LNCaP clone FGC (cell line): ENCODE results near the gene NRF1.
A peak's percentile ranks its signal among the peaks of the same experiment; 100 is the strongest.
"Not testable (repeated sequence)": the region's sequence is repeated elsewhere in the genome, so short reads cannot be mapped to it uniquely, and the experiment has no call there.

ENCODE experiments used
- DNase-seq: peaks from one replicate; pipeline ENCODE4 v3.0.0-alpha.2; 2011; ENCODE audit warnings: low read depth
- H3K4me3 ChIP-seq: 2 replicates; pipeline ENCODE4 v1.5.1; 2011; ENCODE audit warnings: mild to moderate bottlenecking, low read depth, low read length, control low read depth
- TF ChIP-seq, protein P1 (sequence below): IDR thresholded peaks from 2 replicates; pipeline ENCODE4 v1.5.1; 2012; ENCODE audit warnings: mild to moderate bottlenecking; ENCODE audit not compliant: control insufficient read depth, insufficient read depth; ENCODE audit errors: extremely low read depth

Gene NRF1

DNA sequence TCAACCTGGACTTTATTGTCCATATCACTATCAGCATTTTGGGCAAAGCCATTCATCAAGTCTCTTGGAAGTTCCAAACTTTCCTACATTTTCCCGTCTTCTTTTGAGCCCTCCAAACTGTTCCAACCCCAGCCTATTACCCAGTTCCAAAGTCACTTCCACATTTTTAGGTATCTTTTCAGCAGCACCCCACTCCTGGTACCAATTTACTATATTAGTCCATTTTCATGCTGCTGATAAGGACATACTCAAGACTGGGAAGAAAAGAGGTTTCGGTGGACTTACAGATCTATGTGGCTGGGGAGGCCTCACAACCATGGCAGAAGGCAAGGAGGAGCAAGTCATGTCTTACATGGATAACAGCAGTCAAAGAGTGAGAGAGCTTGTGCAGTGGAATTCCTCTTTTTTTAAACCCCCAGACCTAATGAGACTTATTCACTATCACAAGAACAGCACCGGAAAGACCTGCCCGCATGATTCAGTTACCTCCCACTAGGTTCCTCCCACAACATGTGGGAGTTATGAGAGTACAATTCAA lies 50.2 kb downstream of the NRF1 start:
- TF ChIP-seq, protein P1, sequence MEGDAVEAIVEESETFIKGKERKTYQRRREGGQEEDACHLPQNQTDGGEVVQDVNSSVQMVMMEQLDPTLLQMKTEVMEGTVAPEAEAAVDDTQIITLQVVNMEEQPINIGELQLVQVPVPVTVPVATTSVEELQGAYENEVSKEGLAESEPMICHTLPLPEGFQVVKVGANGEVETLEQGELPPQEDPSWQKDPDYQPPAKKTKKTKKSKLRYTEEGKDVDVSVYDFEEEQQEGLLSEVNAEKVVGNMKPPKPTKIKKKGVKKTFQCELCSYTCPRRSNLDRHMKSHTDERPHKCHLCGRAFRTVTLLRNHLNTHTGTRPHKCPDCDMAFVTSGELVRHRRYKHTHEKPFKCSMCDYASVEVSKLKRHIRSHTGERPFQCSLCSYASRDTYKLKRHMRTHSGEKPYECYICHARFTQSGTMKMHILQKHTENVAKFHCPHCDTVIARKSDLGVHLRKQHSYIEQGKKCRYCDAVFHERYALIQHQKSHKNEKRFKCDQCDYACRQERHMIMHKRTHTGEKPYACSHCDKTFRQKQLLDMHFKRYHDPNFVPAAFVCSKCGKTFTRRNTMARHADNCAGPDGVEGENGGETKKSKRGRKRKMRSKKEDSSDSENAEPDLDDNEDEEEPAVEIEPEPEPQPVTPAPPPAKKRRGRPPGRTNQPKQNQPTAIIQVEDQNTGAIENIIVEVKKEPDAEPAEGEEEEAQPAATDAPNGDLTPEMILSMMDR, result no peak
- H3K4me3 ChIP-seq, result no peak overlapping the region
- DNase-seq, result no peak

DNA sequence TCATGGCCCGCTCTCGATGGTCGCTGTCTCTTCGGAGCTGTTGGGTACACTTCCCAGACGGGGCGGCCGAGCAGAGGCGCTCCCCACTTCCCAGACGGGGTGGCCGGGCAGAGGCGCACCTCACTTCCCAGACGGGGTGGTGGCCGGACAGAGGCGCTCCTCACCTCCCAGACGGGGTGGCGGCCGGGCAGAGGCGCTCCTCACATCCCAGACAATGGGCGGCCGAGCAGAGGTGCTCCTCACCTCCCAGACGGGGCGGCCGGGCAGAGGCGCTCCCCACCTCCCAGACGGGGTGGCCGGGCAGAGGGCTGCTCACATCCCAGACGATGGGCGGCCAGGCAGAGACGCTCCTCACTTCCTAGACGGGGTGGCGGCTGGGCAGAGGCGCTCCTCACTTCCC lies 51.7 kb downstream of the NRF1 start:
- H3K4me3 ChIP-seq, DNase-seq: not testable (repeated sequence)

DNA sequence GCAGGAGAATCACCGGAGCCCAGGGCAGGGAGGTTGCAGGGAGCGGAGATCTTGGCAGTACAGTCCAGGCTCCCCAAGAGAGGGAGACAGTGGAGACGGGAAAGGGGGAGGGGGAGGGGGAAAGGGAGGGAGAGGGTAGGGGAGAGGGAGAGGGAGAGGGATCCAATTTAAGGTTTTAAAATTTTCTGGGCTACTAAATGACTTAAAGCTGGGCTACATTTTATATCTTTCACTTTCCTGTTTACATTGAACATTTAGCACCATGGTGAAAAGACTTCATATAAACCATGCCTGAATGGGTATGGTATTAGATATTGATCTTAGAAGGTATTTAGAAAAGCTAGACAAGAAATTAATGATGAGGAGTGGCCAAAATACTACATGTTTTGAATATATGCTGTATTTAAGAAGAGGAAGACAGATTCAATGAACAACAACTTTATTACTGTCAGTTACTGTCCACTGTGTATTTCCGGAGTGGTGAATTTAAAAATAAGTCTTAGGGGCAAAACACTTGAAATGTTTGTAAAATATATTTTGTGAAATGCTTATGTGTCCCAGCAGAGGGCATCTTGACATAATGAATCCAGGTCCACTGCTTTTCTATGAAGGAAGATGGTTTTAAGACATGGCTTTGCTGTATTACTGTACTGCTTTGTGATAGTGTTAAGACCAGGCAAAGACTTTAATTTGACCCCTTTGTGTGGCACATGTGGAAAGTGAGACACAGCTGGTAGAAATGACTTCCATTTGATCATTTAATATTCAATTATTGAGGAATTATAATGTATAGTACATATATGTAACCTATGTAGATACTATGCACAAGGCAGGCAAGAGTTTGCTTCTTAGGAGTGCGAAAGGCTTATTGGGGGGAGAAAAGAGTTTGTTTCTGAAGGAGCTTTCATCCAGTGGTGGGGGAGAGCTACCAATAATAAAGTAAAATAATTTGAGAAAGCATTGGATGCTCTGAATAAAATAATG lies 52.8 kb downstream of the NRF1 start:
- TF ChIP-seq, protein P1, result peak; percentile 59
- peak; percentile 27 for DNase-seq
- H3K4me3 ChIP-seq, result no peak overlapping the region

DNA sequence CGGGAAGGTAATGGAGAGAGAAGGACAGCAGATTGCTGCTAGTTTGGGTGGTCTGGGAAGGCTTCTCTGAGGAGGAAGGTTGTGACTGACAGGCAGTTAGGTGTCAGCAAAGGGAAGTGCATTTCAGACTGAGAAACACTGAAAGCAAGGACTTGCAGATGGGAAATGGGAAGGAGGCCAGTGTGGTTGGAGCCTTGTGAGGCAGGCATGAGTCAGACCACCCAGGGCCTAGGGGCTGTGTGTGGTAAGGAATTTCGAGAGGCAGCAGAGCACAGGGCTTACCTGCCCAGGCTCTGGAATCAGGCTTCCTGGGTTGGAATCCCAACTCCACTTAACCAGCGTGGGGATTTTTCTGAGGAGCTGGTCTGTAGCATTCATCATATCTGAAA lies 53.5 kb downstream of the NRF1 start:
- H3K4me3 ChIP-seq, result no peak overlapping the region
- TF ChIP-seq, protein P1, result no peak
- no peak for DNase-seq

DNA sequence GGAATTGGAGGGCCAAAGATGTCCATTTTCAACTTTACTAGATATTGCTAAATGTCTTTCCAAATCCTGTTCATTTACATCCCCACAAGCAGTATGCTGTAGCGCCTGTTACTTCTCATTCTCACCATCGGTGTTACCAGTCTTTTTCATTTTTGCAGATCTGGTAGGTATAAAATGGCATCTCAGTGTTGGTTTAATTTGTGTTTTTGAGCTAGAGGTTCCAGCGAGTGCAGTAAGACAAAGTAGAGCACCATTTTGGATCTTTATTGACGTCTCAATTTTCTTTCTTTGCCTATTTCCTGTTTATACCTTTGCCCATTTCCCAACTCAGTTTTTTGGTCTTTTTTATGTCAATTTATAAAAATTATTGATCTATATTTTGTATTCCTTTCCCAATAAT lies 55.6 kb downstream of the NRF1 start:
- DNase-seq, result no peak
- TF ChIP-seq, protein P1, result no peak
- H3K4me3 ChIP-seq, result no peak overlapping the region

DNA sequence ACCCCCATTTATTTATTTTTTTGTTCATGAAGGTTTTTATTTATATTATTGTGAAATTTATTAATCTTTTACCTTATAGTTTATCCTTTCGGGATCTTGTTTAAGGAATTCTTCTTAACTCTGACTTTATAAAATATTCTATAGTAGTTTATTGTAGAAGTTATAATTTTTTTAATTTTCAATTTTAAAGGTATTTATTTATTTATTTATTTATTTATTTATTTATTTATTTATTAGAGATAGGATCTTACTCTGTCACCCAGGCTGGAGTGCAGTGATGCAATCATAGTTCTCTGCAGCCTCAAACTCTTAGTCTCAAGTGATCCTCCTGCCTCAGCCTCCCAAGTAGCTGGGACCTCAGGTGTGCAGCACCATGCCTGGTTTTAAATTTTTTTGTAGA lies 56.0 kb downstream of the NRF1 start:
- H3K4me3 ChIP-seq, result no peak overlapping the region
- TF ChIP-seq, protein P1, result no peak
- DNase-seq, result no peak

DNA sequence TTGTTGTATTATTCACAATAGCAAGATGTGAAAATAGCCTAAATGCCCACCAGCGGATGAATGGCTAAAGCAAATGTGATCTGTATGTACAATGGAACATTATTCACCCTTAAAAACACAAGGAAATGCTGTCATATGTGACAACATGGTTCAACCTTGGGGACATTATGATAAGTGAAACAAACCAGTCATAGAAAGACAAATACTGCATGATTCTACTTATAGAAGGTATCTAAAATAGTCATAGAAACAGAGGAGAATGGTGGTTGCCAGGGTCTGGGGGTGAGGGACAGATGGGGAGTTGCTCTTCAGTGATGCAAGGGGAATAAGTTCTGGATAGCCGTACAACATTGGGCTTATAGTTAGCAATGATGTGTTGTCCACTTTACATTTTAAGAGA lies 58.4 kb downstream of the NRF1 start:
- no peak for DNase-seq
- TF ChIP-seq, protein P1, result no peak
- no peak overlapping the region for H3K4me3 ChIP-seq
